ENCODE data around the gene OSBPL10.

GRCh38 chr3:31725568-31725967 is 255.5 kb downstream of the OSBPL10 start:
- TF ChIP-seq CTCF (IDR thresholded peaks at IDR 0.05): no peak
- TF ChIP-seq EZH2phosphoT487 (IDR thresholded peaks at IDR 0.05): no peak

Data from neural progenitor cell (in vitro differentiated cells).